ENCODE measurements around the gene CTTNBP2. TPM values are rescaled to one million over a fixed set of nuclear protein-coding genes. Genes with fewer than 3 reads are reported as not detected.

The CTTNBP2 gene
- total RNA-seq, 2 experiments from 2014 or later, result not detected

- no peaks in the 10 kb centered on the region for H3K36me3 Mint-ChIP-seq
- no peaks in the 10 kb centered on the region for H3K27me3 Mint-ChIP-seq
- no peak overlapping the region for H3K27ac Mint-ChIP-seq
- H3K4me1 Mint-ChIP-seq, result no peaks in the 10 kb centered on the region
- ATAC-seq (ENCODE audit: low read depth) (no peak), DNase-seq (no peak)
- H3K9me3 Mint-ChIP-seq, result no peaks in the 10 kb centered on the region
- POLR2A ChIA-PET, result no interaction called here
- H3K4me3 Mint-ChIP-seq, result no peak overlapping the region
These were observed 48.1 kb downstream of the CTTNBP2 start for GRCh38 chr7:117825132-117825531.

- no peak overlapping the region for H3K4me3 Mint-ChIP-seq
- H3K27me3 Mint-ChIP-seq, result no peaks in the 10 kb centered on the region
- ATAC-seq (ENCODE audit: low read depth), result no peak
- POLR2A ChIA-PET, result no interaction called here
- no peak overlapping the region for H3K27ac Mint-ChIP-seq
- no peaks in the 10 kb centered on the region for H3K4me1 Mint-ChIP-seq
- no peaks in the 10 kb centered on the region for H3K9me3 Mint-ChIP-seq
- no peak for DNase-seq
- no peaks in the 10 kb centered on the region for H3K36me3 Mint-ChIP-seq
These were observed 48.6 kb downstream of the CTTNBP2 start for GRCh38 chr7:117824592-117824991.

GRCh38 chr7:117819558-117819957 is 53.7 kb downstream of the CTTNBP2 start:
- H3K4me3 Mint-ChIP-seq, result no peak overlapping the region
- no peaks in the 10 kb centered on the region for H3K27me3 Mint-ChIP-seq
- no peak for ATAC-seq (ENCODE audit: low read depth)
- H3K9me3 Mint-ChIP-seq, result no peaks in the 10 kb centered on the region
- DNase-seq, result no peak
- no peaks in the 10 kb centered on the region for H3K4me1 Mint-ChIP-seq
- H3K27ac Mint-ChIP-seq, result no peak overlapping the region
- no peaks in the 10 kb centered on the region for H3K36me3 Mint-ChIP-seq
- POLR2A ChIA-PET, result no interaction called here

GRCh38 chr7:117818232-117818631 is 55.0 kb downstream of the CTTNBP2 start:
- POLR2A ChIA-PET, result no interaction called here
- H3K27me3 Mint-ChIP-seq, result no peaks in the 10 kb centered on the region
- no peaks in the 10 kb centered on the region for H3K36me3 Mint-ChIP-seq
- H3K4me1 Mint-ChIP-seq, result no peaks in the 10 kb centered on the region
- no peak overlapping the region for H3K4me3 Mint-ChIP-seq
- DNase-seq, result no peak
- no peak overlapping the region for H3K27ac Mint-ChIP-seq
- no peak for ATAC-seq (ENCODE audit: low read depth)
- H3K9me3 Mint-ChIP-seq, result no peaks in the 10 kb centered on the region

- Mint-ChIP-seq H3K4me1 (no peaks in the 10 kb centered on the region), H3K4me3 (no peak overlapping the region), H3K27me3 (no peaks in the 10 kb centered on the region), H3K27ac (no peak overlapping the region), H3K36me3 (no peaks in the 10 kb centered on the region), H3K9me3 (no peaks in the 10 kb centered on the region)
- no peak for ATAC-seq (ENCODE audit: low read depth)
- no peak for DNase-seq
- POLR2A ChIA-PET, result no interaction called here
These were observed 56.5 kb downstream of the CTTNBP2 start for GRCh38 chr7:117816727-117817126.

GRCh38 chr7:117811696-117812095 is 61.5 kb downstream of the CTTNBP2 start:
- H3K27ac Mint-ChIP-seq, result no peak overlapping the region
- no peak overlapping the region for H3K4me3 Mint-ChIP-seq
- no peaks in the 10 kb centered on the region for H3K4me1 Mint-ChIP-seq
- no peaks in the 10 kb centered on the region for H3K27me3 Mint-ChIP-seq
- no peaks in the 10 kb centered on the region for H3K36me3 Mint-ChIP-seq
- ATAC-seq (ENCODE audit: low read depth) (no peak), DNase-seq (no peak)
- POLR2A ChIA-PET, result no interaction called here
- no peaks in the 10 kb centered on the region for H3K9me3 Mint-ChIP-seq

- no peak overlapping the region for H3K4me3 Mint-ChIP-seq
- POLR2A ChIA-PET, result no interaction called here
- no peaks in the 10 kb centered on the region for H3K4me1 Mint-ChIP-seq
- H3K36me3 Mint-ChIP-seq, result no peaks in the 10 kb centered on the region
- ATAC-seq (ENCODE audit: low read depth) (no peak), DNase-seq (no peak)
- no peak overlapping the region for H3K27ac Mint-ChIP-seq
- H3K9me3 Mint-ChIP-seq, result no peaks in the 10 kb centered on the region
- H3K27me3 Mint-ChIP-seq, result no peaks in the 10 kb centered on the region
These were observed 62.4 kb downstream of the CTTNBP2 start for GRCh38 chr7:117810642-117811512.

GRCh38 chr7:117809958-117810357 is 63.3 kb downstream of the CTTNBP2 start:
- Mint-ChIP-seq H3K27me3 (no peaks in the 10 kb centered on the region), H3K4me3 (no peak overlapping the region), H3K4me1 (no peaks in the 10 kb centered on the region), H3K27ac (no peak overlapping the region), H3K9me3 (no peaks in the 10 kb centered on the region), H3K36me3 (no peaks in the 10 kb centered on the region)
- ATAC-seq (ENCODE audit: low read depth) (no peak), DNase-seq (no peak)
- POLR2A ChIA-PET, result no interaction called here

GRCh38 chr7:117808910-117809705 is 64.1 kb downstream of the CTTNBP2 start:
- DNase-seq (no peak), ATAC-seq (ENCODE audit: low read depth) (no peak)
- Mint-ChIP-seq H3K4me3 (no peak overlapping the region), H3K9me3 (no peaks in the 10 kb centered on the region), H3K27me3 (no peaks in the 10 kb centered on the region), H3K27ac (no peak overlapping the region), H3K4me1 (no peaks in the 10 kb centered on the region), H3K36me3 (no peaks in the 10 kb centered on the region)
- POLR2A ChIA-PET, result no interaction called here

GRCh38 chr7:117808341-117808757 is 64.9 kb downstream of the CTTNBP2 start:
- Mint-ChIP-seq H3K4me3 (no peak overlapping the region), H3K4me1 (no peaks in the 10 kb centered on the region), H3K27ac (no peak overlapping the region), H3K27me3 (no peaks in the 10 kb centered on the region), H3K9me3 (no peaks in the 10 kb centered on the region), H3K36me3 (no peaks in the 10 kb centered on the region)
- no peak for DNase-seq
- ATAC-seq (ENCODE audit: low read depth), result no peak
- POLR2A ChIA-PET, result no interaction called here

GRCh38 chr7:117807676-117808075 is 65.6 kb downstream of the CTTNBP2 start:
- no peak overlapping the region for H3K27ac Mint-ChIP-seq
- ATAC-seq (ENCODE audit: low read depth), result no peak

GRCh38 chr7:117806011-117806410 is 67.2 kb downstream of the CTTNBP2 start:
- H3K4me1 Mint-ChIP-seq, result no peaks in the 10 kb centered on the region
- ATAC-seq (ENCODE audit: low read depth) (no peak), DNase-seq (no peak)
- POLR2A ChIA-PET, result no interaction called here
- H3K4me3 Mint-ChIP-seq, result no peak overlapping the region
- no peak overlapping the region for H3K27ac Mint-ChIP-seq
- H3K9me3 Mint-ChIP-seq, result no peaks in the 10 kb centered on the region
- no peaks in the 10 kb centered on the region for H3K27me3 Mint-ChIP-seq
- H3K36me3 Mint-ChIP-seq, result no peaks in the 10 kb centered on the region

More at GRCh38 chr7:117807676-117808075, 65.6 kb downstream of the CTTNBP2 start:
- POLR2A ChIA-PET, result no interaction called here
- Mint-ChIP-seq H3K4me1 (no peaks in the 10 kb centered on the region), H3K9me3 (no peaks in the 10 kb centered on the region), H3K27me3 (no peaks in the 10 kb centered on the region), H3K36me3 (no peaks in the 10 kb centered on the region), H3K4me3 (no peak overlapping the region)
- DNase-seq, result no peak

- H3K27ac Mint-ChIP-seq, result no peak overlapping the region
- H3K27me3 Mint-ChIP-seq, result no peaks in the 10 kb centered on the region
- ATAC-seq (ENCODE audit: low read depth) (no peak), DNase-seq (no peak)
- H3K4me3 Mint-ChIP-seq, result no peak overlapping the region
- H3K36me3 Mint-ChIP-seq, result no peaks in the 10 kb centered on the region
- no peaks in the 10 kb centered on the region for H3K9me3 Mint-ChIP-seq
- no peaks in the 10 kb centered on the region for H3K4me1 Mint-ChIP-seq
- POLR2A ChIA-PET, result no interaction called here
These were observed 68.0 kb downstream of the CTTNBP2 start for GRCh38 chr7:117805241-117805640.

- ATAC-seq (ENCODE audit: low read depth), result no peak
- H3K27me3 Mint-ChIP-seq, result no peaks in the 10 kb centered on the region
These were observed 69.8 kb downstream of the CTTNBP2 start for GRCh38 chr7:117803476-117803875.

More at GRCh38 chr7:117803476-117803875, 69.8 kb downstream of the CTTNBP2 start:
- H3K4me1 Mint-ChIP-seq, result no peaks in the 10 kb centered on the region
- no peaks in the 10 kb centered on the region for H3K36me3 Mint-ChIP-seq
- POLR2A ChIA-PET, result no interaction called here
- no peak overlapping the region for H3K27ac Mint-ChIP-seq
- no peak overlapping the region for H3K4me3 Mint-ChIP-seq
- H3K9me3 Mint-ChIP-seq, result no peaks in the 10 kb centered on the region
- DNase-seq, result no peak
